NCI-H1105 treated with DMSO at 0.1 percent for 48 hours (cell line): ENCODE results near the gene NRN1.
"Not testable (repeated sequence)": the region's sequence is repeated elsewhere in the genome, so short reads cannot be mapped to it uniquely, and the experiment has no call there.

ENCODE experiments used
- DNase-seq: peaks from one replicate; lab custom pipeline; 2025; lab: John Stamatoyannopoulos, UW

The NRN1 gene

GRCh38 chr6:5981126-5982026 lies 25.3 kb downstream of the NRN1 start:
- no peak for DNase-seq

GRCh38 chr6:5979650-5980420 lies 26.9 kb downstream of the NRN1 start:
- DNase-seq, result no peak

- no peak for DNase-seq
Measured at GRCh38 chr6:5976811-5977210, 29.9 kb downstream of the NRN1 start.

GRCh38 chr6:5968817-5969734 lies 37.6 kb downstream of the NRN1 start:
- DNase-seq, result no peak

- DNase-seq, result not testable (repeated sequence)
Measured at GRCh38 chr6:5968036-5968435, 38.7 kb downstream of the NRN1 start.

- no peak for DNase-seq
Measured at GRCh38 chr6:5967594-5967993, 39.1 kb downstream of the NRN1 start.

GRCh38 chr6:5962794-5963193 lies 43.9 kb downstream of the NRN1 start:
- DNase-seq, result no peak

GRCh38 chr6:5961836-5962235 lies 44.9 kb downstream of the NRN1 start:
- no peak for DNase-seq

- DNase-seq, result no peak
Measured at GRCh38 chr6:5960456-5960855, 46.3 kb downstream of the NRN1 start.

GRCh38 chr6:5958921-5959320 lies 47.8 kb downstream of the NRN1 start:
- no peak for DNase-seq

GRCh38 chr6:5956939-5957338 lies 49.8 kb downstream of the NRN1 start:
- no peak for DNase-seq

- no peak for DNase-seq
Measured at GRCh38 chr6:5950361-5950785, 56.4 kb downstream of the NRN1 start.
